NCI-H82 treated with DMSO at 0.1 percent for 48 hours (cell line): Measurements from ENCODE around the gene CELSR3.
A peak's percentile ranks its signal among the peaks of the same experiment; 100 is the strongest.

ENCODE experiments used
- DNase-seq: peaks from one replicate; lab custom pipeline; 2025; ENCODE audit not compliant: unreplicated experiment; lab: John Stamatoyannopoulos, UW

Gene CELSR3

DNA sequence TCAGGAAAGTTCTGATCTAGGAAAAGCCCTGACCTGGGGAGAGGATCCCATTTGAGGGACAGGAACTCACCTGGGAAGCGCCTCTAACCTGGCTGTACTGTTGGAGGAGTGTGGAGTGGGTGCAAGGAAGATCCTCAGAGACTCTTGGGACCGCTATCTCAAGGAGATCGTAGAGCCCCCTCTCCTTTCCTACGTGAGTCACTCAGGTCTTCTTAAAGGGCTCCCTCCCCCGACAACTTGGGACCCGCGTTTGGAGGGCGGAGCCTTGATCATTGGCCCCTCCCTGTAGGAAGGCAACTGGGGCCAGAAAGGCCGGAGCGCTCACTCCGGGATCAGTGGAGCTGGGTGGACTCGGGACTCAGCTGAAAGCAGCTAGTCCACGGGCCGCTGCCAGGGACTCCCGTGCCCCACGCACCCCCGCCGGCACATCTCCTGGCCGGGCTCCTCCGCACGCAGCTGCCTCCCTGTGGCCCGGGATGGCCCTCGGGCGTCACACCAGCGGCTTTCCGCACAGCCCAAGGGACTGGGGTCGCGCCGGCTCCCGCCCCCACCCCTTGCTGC, 27.9 kb downstream of the CELSR3 start:
- DNase-seq = peak; percentile 10

DNA sequence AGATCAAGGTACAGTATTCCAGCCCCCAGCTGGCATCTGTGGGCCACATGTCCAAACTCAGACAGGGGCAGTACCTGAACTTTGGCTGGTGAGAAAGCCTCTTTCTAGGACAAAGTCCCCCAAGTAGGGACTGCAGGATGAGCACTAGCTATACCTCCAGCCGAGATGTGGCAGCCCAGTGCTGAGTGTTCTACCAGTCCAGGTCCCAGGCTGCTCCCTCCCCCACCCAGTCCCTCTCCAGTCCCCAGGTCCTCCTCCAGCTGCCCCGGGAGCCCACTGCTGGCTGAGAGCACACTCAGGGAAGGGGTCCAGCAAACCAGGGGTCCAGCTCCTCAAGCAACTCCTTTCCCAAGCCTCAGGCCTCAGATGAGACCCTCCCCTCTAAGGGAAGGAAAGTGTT, 28.9 kb downstream of the CELSR3 start:
- DNase-seq = no peak

DNA sequence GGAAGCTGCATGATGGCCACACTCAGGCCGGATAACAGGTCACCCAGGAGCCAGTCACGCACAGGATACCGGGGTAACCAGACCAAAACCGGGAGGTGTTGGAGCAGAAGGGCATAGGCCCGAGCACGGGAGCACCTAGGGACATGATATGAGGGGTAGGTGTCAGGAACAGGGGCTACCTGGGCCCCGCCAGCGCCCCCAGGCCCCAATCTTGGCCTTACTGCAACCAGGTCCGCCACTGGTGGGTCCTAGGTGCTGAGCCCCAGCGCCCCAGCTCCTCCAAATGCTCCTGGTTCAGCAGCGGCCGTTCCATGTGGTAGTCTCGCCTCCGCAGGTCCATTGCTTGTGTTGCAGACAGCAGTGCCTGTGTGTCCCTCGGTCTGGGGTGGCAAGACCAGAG, 29.4 kb downstream of the CELSR3 start:
- no peak for DNase-seq

DNA sequence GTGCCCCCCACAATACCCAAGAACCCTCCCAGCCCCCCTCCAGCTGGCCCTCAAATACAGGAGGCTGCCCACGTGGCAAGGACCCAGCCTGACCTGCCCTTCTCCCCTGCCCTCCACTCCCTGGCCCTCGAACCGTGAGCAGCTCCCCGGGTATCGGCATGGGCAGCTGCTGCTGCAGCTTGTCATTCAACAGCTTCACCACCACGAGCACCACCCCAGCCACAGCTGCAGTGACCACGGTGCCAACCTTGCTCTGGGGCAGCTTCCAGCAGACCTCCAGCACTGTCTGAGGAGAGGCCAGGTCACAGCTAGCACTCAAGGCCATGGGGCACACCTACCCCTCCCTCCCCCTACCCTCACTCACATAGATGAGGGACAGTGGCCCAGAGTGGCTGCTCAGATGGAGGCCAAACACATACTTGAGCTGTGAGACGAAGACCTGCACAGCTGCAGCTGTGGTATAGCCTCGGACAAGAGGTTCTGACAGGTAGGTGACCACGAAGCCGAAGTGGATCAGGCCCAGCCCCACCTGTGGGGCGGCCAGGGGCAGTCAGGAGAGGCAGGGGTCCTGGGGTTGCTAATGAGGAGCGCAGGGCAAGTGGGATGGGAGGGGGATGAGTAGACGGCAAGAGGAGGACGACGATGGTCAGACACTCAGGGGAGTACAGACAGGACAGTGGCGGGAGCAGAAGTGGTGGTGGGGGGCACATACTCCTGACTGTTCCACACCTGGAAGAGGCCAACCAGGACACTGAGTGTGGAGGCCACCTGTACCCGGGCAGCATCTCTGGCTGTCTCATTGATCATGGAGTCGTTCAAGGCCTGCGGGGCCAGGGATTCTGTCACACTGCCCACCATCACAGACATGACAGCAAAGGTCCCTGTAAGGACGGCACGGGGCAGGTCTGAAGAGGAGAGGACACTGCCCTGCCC, 30.9 kb downstream of the CELSR3 start:
- no peak for DNase-seq

DNA sequence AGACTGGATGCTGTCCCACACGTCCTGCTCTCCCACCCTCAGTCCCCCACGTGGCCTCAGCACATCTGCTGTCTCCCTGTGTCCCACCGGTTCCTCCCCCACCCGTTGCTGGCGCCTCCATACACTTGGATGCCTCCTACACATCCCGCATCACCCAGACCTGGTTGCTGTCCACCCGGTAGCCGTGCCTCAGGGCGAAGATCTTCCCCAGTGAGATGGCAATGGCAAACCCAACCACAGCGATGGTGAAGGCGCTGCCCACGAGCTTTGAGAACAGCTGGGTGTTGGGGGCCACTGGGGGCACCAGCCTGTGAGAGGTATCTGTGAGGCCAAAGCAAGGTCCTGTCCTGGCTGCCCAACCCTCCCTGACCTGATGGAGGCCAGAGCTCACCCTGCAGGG, 31.9 kb downstream of the CELSR3 start:
- no peak for DNase-seq

DNA sequence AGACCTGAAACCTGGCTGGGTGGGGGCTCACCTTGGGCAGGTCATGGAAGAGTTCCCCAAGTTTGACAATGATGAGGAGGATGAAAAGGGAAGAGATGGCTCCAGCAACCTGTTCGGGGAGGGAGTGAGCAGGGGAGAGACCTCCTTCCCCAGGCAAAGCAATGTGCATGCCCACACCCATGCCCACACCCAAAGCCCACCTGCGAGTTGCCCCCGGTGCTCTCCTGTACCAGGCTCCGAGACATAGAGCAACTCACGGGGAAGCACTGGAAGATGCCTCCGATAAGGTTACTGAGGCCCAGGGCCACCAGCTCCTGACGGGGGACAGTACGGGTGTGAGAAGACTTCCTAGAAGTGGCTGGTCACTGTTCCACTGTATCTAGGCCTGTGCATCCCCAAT, 32.3 kb downstream of the CELSR3 start:
- no peak for DNase-seq

DNA sequence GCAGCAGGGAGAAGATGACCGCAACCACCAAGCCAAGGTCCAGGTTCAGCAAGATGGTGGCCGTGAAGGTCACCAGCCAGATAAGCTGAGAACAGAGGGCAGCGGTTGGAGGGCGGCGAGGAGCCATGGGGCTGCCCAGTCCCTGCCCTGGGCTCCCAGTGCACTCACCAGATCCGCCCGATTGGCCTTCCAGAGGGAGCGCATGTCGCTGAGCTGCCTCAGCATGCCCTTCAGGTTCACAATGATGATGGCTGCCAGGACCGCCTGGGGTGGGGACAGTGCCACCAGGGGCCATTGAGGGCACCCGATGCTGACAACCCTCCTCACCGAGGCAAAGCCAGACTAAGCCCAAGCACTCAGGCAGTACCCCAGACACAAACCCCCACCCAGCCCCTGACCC, 32.8 kb downstream of the CELSR3 start:
- DNase-seq = no peak

DNA sequence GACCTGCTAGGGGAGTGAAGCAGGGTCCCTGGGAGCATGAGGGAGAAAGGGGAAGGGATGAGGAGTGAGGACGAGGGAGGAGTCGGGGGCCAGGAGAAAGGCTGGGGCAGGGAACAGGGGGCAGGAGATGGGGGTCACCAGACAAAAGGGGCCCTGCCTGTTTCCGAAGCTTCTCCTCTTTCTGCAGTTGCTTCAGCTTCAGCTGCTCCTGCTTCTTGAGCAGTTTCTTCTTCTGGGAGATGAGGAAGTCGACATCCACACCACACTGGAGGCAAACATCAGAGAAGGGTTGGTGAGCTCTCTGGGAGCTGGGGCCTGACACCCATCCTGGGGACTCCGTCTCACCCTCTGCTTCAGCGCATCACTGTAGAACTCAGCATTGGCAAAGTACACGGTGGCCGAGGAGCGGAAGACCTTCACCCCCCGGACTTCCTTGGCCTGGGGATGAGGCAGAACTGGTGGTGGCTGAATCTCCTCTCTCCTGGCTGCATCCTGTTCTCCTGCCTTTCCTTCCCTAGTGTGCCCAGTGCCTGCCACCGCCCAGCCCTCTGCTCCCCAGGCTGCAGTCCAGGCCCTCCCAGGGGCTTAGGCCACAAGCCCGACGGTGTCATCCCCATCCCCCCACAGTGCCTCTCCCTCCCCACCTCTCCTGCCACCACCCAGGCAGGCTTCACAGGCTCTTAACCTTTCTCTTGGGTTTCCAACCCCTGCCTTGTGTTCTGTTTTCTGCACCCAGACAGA, 34.2 kb downstream of the CELSR3 start:
- no peak for DNase-seq

DNA sequence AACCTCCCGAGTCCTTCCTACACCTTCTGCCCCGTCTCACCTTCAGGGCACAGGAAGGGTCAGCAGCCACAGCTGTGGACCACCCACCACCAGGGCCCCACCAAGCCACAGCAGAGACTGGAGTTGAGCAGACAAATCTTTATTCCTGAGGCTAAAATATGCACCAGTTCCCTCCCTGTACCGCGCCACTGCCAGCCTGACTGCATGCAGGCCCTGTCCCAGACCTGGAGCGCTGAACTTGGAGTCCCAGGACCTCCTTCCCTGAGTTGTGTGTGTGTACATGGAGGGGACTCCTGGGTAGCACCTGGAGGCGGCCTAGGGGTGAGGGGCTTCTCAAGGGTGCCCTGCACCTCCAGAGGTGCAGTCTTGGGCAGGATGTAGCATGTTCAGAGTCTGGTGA, 37.1 kb downstream of the CELSR3 start:
- DNase-seq = no peak

DNA sequence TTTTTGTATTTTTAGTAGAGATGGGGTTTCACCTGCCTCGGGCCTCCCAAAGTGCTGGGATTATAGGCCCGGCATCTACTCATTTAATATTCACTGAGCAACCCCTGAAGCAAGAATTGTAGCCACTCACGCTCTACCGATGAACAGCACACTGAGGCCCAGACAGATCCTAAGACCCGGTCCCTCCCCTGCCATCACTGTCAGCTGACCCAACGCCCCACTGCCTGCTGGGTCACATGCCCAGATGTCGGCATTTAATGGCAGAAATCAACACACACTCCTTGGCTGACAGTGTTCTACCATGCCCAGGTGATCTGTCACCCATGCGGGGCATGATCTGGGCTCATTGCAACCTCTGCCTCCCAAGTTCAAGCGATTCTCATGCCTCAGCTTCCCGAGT, 37.9 kb downstream of the CELSR3 start:
- no peak for DNase-seq

DNA sequence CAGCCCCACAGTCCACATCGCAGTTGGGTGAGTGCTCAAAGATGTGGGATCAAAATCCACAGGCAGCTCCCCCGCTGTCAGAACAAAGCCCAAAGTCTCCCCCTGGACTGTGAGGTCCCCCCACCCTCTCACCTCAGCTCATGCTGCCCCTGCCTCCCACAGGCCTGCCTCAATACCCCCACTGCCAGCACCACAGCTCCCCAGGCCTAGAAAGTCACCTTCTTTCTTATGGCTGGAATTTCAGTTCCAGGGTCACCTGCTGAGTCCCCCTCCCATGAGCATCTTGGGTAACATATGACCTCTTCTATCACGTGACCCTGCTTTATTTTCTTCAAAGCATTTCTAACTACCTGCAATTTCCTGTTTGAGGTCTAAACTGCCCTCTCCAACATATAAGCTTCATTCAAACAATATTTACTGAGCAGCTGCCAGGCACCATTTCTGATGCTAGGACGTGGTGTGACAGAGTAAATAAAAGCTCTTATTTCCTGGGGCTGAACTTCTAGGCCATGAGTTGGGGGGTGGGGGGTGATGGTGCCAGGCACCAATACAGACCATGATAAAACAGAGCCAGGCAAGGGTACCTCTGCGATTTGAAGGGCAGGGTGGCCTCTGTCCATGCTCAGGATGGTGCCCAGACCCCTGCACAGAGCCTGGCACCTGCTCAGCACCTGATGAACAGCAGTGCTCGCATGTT, 38.7 kb downstream of the CELSR3 start:
- no peak for DNase-seq

DNA sequence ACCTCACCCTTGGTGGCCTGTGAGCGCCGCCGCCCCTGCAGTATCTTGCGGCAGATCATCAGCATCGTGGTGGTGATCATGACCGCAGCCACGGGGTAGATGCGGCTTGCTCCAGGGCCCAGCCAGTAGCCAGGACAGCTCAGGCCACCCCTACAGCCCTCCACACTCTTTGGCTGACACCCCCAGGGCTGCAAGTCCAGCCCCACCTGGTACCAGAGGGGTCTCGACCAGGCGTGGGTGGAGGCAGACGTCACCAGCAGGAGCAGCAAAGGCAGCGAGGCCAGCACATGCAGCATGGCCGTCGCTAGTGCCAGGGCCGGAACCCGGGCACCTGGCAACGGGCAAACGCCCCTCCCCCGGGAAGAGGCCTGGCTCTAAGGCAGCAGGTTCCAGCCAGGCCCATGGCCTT, 41.2 kb downstream of the CELSR3 start, which contains the start of gene TMEM89:
TSS of gene TMEM89 (minus strand) at position 309 of the 409 bp plus-strand sequence. CDS start at position 296, 13 bp downstream.
- DNase-seq = no peak

DNA sequence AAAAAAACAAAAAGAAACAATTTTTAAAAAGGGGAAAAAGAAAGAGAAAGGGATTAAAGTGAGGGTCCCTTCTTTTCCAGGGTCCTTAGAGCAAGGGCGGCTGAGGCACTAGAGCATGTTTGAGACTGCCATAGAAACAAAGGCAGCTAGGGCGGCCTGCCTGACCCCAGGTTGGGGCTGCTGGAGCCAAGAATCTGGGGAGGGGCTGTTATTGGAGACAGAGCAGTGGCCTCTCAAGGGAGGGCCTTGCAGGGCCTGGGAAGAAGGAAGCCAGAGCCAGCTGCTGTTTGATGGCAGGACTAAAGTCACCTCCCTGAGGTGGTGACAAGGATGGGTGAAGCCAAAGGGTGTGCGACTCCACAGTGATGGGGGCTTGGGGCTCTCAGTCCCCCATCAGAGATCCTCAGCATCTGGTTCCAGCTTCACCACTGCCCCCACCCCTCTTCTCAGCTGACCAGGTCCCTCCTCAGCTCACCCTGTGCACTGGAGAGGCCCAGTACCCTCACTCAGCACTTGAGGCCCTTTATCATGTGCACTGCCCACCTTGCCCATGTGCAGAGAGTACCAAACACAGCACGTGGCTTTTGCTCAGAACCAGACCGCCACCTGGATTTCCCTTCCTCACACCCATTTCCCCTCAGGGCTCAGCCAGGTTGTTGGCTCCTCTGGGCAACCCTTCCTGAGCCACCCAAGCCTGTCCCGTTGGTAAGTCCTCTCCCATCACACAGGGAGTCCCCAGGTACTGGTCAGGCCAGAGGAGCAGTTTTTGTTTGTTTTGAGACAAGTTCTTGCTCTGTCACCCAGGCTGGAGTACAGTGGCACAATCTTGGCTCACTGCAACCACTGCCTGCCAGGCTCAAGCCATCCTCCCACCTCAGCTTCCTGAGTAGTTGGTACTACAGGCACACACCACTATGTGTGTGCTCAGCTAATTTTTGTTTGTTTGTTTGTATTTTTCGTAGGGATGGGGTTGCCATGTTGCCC, 42.9 kb downstream of the CELSR3 start:
- DNase-seq = no peak

DNA sequence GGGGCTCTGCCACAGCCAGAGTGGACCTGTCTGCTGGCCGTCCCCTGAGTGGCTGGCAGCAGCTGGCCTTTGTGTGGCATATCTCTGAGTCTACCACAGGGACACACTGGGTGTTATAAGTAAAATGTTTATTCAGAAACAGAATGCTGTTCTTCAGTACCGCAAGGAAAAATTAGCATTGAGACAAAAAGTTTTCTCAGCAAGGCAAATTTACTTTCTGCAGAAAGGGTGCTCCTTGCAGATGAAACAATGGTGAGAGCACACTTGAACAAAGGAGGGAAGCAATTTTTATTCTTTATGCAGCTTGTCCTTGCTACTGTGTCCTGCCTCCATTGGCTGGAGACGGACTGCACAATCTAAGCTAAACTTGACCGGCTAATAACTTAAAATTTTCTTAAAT, 45.1 kb downstream of the CELSR3 start:
- DNase-seq = no peak

DNA sequence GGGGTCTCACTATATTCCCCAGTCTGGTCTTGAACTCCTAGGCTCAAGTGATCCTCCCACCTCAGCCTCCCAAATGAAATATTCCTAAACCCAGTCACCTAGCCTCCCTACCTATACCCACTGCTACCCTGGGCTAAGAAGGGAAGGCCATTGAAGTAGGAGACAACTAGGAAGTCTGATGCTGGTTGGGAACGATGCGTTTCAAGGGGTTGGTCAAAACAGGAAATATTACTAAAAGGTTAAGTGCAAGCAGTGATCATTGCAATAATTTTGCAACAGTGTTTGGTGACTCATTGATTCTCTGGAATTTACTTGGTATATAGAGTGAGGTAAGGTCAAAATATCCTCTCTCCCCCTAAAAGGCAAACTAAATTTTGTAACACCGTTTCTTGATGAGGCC, 48.6 kb downstream of the CELSR3 start:
- DNase-seq = no peak

DNA sequence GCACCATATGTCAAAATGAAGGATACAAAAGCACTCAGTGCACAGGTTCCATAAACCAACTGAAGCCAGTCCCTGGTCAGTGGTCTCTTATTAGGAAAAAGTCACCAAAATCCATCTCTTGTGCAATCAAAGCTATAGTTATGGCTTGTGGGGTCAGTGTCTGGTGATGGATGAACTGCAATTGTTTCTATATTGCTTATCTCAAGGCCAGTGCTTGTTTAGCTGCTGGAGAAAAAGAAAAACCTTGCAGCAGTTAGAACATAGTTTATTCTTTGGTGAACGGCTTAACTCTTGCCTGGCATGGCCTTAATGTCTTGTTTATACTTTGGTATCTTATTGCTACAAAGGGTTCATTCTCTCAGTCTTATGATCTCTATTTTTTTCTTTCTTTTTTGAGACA, 50.4 kb downstream of the CELSR3 start:
- no peak for DNase-seq

DNA sequence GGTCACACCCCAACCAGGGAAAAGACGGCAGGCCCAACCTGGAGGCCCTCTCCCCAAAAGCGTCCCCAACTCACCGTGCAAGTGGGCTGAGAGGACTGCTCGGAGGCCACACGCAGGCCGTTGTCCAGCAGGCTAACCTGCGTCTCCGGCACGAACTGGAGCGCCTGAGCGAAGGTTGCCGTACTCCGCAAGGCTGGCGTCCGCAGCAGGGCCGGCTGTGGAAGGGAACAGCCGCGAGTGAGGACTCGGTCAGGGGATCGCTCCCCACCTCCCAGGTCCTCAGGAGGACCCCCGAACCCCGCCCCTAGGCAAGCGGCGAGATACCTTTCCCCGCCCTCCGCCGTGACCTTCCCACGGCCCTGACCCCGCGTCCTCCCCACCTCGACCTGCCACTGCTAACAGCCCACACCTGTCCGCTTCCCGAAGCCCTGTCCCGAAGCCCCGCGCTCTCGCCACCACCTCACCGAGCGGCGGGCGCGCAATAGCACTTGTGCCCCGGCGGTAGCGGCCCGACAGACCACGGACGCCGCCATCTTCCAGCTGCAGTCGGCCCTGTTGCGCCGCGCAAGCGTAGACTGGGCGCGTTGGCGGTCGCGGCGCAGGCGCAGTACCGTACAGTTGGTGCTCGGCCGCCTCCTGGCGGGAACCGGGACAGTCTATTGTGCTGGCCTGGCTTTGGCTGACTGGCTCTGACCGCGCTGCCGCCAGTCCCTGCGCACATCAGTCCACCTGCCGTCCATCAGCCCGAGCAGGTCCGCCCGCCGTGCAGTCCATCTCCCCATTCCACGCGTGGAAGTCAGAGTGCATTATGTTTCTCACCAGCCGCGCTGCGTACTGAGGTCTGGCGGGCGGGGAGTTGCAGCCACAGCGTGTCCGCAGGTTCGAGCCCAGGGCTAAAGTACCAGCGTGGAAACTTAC, 53.3 kb downstream of the CELSR3 start, which contains the start of gene UQCRC1:
TSS of gene UQCRC1 (minus strand) at position 559 of the 918 bp plus-strand sequence. CDS start at position 533, 26 bp downstream.
- DNase-seq = peak; percentile 69

DNA sequence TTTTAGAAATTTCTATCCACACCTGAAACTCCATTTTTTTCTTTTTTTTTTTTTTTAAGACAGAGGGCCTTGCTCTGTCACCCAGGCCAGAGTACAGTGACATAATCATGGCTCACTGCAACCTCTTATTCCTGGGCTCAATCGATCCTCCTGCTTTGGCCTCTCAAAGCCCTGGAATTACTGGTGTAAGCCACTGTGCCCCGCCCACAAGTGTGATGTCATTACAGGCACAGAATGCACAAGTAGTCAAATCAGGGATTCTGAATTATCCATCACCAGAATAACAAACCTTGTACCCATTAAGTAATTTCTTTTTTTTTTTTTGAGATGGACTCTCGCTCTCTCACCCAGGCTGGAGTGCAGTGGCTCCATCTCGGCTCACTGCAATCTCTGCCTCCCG, 55.2 kb downstream of the CELSR3 start:
- DNase-seq = no peak

DNA sequence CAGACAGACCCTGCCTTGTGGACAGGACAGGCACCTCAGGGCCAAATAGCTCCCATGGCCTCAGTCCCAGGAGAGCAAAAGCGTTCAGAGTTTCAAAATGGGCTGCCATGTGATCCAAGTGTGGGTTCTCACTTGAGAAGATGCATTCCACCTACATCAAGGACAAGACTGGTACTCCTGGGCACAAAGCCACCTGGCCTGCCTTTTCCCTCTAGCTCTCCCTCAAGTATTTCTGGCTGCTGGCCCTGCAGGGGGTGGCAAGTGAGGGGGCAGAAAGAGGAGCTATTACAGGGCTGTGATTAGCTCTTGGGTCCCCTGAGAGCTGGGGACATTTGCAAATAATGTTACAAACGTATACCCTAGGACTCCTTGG, 61.1 kb downstream of the CELSR3 start:
- DNase-seq = no peak
